RWPE2 (cell line): Measurements from ENCODE around the gene TNRC6C.

Experiments
- ATAC-seq: fragments of 200-7000 bp; cut with Tn5 transposase; 3 replicates; pipeline ENCODE4 v1.9.1; 2021; ENCODE audit warnings: low read depth
- DNase-seq: peaks from one replicate; pipeline ENCODE4 v3.0.0-alpha.2; 2020; ENCODE audit warnings: low spot score
- H3K27ac ChIP-seq: fragments of 450-650 bp; 2 replicates; pipeline ENCODE4 v1.5.1; 2017; ENCODE audit warnings: mild to moderate bottlenecking; ENCODE audit not compliant: poor library complexity, severe bottlenecking
- H3K27me3 ChIP-seq: fragments of 250-450 bp; sonication (Bioruptor Pico); 2 replicates; pipeline ENCODE4 v1.5.1; 2021; ENCODE audit warnings: mild to moderate bottlenecking, moderate library complexity; ENCODE audit not compliant: insufficient read depth, poor library complexity, severe bottlenecking
- H3K36me3 ChIP-seq: fragments of 250-450 bp; sonication (Bioruptor Pico); 2 replicates; pipeline ENCODE4 v1.5.1; 2020; ENCODE audit warnings: low read depth, mild to moderate bottlenecking, moderate library complexity
- H3K4me1 ChIP-seq: fragments of 250-450 bp; sonication (Bioruptor Pico); 2 replicates; pipeline ENCODE4 v1.5.1; 2021; ENCODE audit warnings: mild to moderate bottlenecking, moderate library complexity; ENCODE audit not compliant: insufficient read depth, poor library complexity, severe bottlenecking
- H3K4me3 ChIP-seq: fragments of 250-450 bp; sonication (Bioruptor Pico); 2 replicates; pipeline ENCODE4 v1.5.1; 2021; ENCODE audit warnings: mild to moderate bottlenecking, moderate library complexity; ENCODE audit not compliant: severe bottlenecking
- H3K9me3 ChIP-seq: fragments of 250-450 bp; sonication (Bioruptor Pico); 2 replicates; pipeline ENCODE4 v1.5.1; 2021; ENCODE audit warnings: mild to moderate bottlenecking, moderate library complexity; ENCODE audit not compliant: severe bottlenecking
- CTCF ChIP-seq: fragments of 450-650 bp; IDR thresholded peaks from one replicate; pipeline ENCODE4 v1.5.1; 2017; ENCODE audit warnings: mild to moderate bottlenecking, moderate library complexity; ENCODE audit not compliant: poor library complexity, severe bottlenecking

Gene TNRC6C

GRCh38 chr17:78040440-78041385 is 82.2 kb downstream of the TNRC6C start:
- H3K36me3 ChIP-seq = no peaks in the 10 kb centered on the region
- no peaks in the 10 kb centered on the region for H3K9me3 ChIP-seq
- H3K27ac ChIP-seq = peak overlapping the region; percentile 3
- peak overlapping the region; percentile 35 for H3K4me3 ChIP-seq
- DNase-seq (no peak), ATAC-seq (peak; percentile 92)
- peaks cover 15% of the 10 kb centered on the region for H3K4me1 ChIP-seq
- peak; percentile 35 for TF ChIP-seq CTCF
- H3K27me3 ChIP-seq = no peaks in the 10 kb centered on the region

GRCh38 chr17:78041386-78042179 is 83.1 kb downstream of the TNRC6C start:
- no peak for ATAC-seq
- no peaks in the 10 kb centered on the region for H3K27me3 ChIP-seq
- H3K9me3 ChIP-seq = no peaks in the 10 kb centered on the region
- TF ChIP-seq CTCF = no peak
- DNase-seq = no peak
- H3K27ac ChIP-seq = peak overlapping the region; percentile 3
- H3K4me1 ChIP-seq = peaks cover 15% of the 10 kb centered on the region
- H3K36me3 ChIP-seq = no peaks in the 10 kb centered on the region
- H3K4me3 ChIP-seq = peak overlapping the region; percentile 35

- DNase-seq = no peak
- H3K36me3 ChIP-seq = no peaks in the 10 kb centered on the region
Measured at GRCh38 chr17:78042542-78042941, 84.0 kb downstream of the TNRC6C start.

GRCh38 chr17:78043031-78043430 is 84.5 kb downstream of the TNRC6C start:
- ATAC-seq (no peak), DNase-seq (no peak)
- Histone ChIP-seq H3K4me3 (no peak overlapping the region), H3K9me3 (no peaks in the 10 kb centered on the region), H3K27ac (no peak overlapping the region), H3K36me3 (no peaks in the 10 kb centered on the region), H3K4me1 (peaks cover 15% of the 10 kb centered on the region), H3K27me3 (no peaks in the 10 kb centered on the region)
- TF ChIP-seq CTCF = no peak

More at GRCh38 chr17:78042542-78042941, 84.0 kb downstream of the TNRC6C start:
- Histone ChIP-seq H3K27me3 (no peaks in the 10 kb centered on the region), H3K4me1 (peaks cover 15% of the 10 kb centered on the region), H3K4me3 (no peak overlapping the region), H3K9me3 (no peaks in the 10 kb centered on the region), H3K27ac (no peak overlapping the region)
- ATAC-seq = no peak
- no peak for TF ChIP-seq CTCF
